ENCODE results near the gene GPR171.

Gene GPR171

DNA sequence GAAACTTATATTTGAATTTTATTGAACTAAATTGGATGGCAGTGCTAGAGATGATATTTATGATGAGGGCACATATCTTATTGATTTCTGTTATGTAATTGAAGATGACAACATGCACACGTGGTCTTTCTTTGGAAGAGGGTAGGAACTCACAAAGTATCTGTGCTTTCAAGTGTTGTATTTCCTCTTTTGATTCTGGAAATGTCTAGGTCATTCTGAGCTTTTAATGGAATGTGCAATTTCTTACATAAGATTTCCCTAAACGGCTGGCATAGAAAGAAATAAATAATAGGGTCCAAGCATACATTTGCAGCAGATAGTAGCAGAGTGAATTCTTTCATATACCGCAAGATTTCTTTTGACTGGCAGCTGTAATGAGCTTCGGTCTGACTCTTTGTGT lies 10.1 kb upstream of the GPR171 start:
- DNase-seq = no peak

- no peak for DNase-seq
These were observed 7.8 kb upstream of the GPR171 start for GRCh38 chr3:151210676-151211381.

- no peak for DNase-seq
These were observed 6.6 kb upstream of the GPR171 start for GRCh38 chr3:151209654-151210053.

DNA sequence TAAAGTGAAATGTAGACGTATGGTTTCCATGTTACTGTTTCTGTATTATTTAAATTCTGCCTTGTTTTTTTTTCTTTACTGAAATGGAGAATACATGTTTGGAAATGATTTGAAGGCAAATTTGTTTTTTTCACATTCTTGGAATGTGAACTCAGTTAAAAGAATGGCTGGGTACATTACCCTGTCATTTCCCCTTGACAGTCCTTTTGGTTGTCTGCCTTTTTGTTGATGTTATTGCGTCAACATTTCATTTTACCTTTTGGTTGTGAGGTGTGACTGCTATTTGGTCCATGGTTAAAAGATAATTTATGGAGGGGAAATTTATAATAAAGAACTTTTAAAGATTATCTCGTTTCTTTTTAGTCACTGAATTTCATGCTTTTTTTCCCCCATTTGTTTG lies 3.2 kb upstream of the GPR171 start:
- DNase-seq = no peak

GRCh38 chr3:151205482-151205881 lies 2.5 kb upstream of the GPR171 start:
- no peak for DNase-seq

DNA sequence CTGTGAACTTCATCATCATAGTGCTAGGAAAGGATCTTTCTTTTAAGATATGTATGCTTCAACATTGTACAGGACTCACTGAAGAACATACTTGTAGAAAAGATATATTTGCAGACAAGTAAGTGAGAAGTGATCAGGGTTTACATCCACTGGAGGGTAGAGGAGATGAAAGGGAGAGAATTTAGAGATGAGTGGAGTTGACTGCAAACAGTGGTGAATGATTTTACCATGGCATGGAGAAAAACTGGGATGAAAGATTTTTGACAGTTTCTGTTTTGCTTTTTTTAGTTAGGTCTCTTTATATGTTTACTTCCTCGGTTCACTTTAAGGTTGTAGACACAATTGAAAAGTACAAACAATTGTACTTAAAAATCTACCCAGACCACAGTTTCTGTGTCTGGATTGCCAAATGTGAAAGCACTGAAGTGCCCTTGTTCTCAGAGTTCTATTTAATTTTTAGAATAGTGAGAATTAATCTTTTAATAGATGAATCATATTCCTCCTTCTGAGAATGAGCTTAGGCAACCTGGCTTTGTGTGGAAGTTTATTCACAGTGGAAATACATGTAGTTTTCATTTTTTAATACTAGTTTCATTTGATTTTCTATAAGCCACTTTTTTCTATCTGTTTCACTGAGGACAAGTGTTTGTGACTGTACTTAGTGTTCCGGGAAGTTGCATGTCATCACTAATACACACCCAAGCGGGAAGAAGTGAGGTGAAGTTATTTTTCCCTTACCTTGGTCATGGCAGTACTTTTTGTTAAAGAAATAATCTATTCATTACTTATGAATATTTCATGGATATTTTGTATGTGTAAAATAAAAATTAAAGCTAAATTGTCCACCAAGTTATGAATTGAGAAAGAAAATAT lies 1.8 kb upstream of the GPR171 start:
- no peak for DNase-seq

DNA sequence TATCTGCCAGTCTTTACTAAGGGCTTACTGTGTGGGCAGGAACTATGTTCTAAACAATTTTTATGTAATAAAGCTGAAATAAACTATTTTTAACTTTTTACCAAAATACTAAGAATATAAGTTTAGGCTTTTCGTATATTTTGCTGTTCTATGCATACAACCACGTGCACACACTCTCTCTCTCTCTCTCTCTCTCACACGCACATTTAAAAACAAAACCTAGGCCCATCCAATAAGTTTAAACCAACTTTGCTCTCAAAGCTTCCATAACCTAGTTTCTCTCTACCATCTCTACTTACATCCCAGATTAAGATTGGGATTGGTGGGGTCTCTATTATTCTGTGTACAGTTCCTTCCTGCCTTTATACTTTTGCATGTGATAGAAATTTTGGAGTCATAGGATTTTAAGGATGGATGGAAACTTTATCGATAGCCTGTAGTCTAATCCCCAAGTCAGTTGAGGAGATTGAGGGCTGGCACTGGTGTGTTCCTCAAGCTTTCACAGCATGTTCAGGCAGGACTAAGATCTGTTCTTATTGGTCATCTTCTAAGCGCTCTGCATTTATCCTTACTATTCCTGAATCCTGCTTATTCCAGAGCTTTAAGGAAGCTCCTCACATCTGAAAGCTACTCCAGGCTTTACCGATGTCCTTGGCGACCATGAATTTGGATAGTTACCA lies 1.8 kb downstream of the GPR171 start:
- no peak for DNase-seq

GRCh38 chr3:151200586-151200985 lies 2.4 kb downstream of the GPR171 start:
- DNase-seq = no peak

DNA sequence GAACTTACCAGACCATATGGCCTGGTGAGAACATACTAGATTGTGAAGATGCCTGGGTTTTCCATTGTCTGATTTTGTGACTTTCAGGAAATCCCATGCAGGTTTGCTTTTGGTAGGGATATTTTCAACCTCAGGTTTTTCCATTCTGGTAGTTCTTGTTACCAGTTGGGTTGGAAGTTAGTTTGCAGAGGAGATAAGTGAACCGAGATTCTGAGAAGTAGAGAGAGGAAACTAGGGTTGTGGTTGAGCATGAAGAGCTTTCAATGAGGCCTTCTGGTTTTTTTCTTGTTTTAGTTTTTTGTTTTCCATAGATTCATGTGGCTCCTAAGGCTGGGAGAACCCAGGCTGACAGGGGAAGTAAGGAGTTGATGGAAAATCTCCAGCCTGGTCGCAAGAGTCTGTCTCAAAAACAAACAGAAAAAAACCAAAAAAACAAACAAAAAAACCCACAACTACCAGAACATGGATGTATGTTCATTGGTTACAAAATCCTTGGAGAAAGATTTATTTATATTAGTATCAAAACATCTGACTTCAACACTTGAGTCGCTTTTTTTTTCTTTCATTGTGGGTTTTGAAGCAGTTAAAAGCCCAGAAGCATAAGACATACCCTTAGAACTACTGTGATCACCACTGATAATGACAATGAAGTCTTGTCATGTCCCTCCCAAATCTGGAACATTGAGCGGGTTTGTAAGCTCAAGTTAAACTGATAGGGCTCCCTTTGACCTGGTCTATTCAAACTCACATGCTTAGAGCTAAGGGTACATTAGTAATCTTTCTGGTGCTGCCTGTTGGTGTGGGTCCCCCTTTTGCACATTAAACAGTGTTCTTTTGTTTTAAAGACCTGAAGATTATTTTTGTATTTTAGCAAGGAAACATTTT lies 3.2 kb downstream of the GPR171 start:
- DNase-seq = no peak

DNA sequence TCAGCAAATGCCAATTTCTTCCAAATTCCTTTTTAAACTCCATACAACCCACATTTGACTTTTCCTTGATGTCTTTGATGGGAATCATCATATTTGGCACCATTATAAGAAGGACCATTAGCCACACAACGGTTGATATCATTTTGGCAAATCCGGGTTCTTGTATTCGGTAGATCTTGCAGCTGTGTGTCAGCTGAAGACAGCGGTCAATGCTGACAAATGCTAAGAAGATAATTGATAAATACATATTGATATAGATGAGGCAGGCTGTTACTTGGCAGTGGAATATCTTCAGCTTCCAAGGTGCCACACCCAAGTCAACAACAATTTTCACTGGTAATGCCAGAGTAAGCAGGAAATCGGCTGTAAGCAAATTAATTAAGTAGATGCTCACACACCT lies 4.2 kb downstream of the GPR171 start:
- no peak for DNase-seq

- DNase-seq = no peak
These were observed 4.8 kb downstream of the GPR171 start for GRCh38 chr3:151197981-151198767.

DNA sequence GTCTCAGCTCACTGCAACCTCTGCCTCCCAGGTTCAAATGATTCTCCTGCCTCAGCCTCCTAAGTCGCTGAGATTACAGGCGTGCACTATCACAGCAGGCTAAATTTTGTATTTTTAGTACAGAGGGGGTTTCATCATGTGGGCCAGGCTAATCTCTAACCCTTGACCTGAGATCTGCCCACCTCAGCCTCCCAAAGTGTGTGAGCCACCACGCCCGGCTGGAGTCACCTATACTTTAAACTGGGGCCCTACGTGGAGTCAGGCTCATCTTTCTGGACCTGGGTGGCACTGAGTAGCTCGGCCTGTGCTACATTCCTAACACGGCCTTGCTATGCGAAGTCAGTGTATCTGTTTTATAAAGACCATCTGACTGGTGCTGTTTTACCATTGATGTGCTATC lies 5.8 kb downstream of the GPR171 start:
- DNase-seq = no peak

- no peak for DNase-seq
These were observed 6.6 kb downstream of the GPR171 start for GRCh38 chr3:151196434-151196833.

- DNase-seq = no peak
These were observed 7.2 kb downstream of the GPR171 start for GRCh38 chr3:151195826-151196225.

- no peak for DNase-seq
These were observed 10.5 kb downstream of the GPR171 start for GRCh38 chr3:151192545-151192944.

GRCh38 chr3:151191095-151191494 lies 11.9 kb downstream of the GPR171 start:
- DNase-seq = no peak

DNA sequence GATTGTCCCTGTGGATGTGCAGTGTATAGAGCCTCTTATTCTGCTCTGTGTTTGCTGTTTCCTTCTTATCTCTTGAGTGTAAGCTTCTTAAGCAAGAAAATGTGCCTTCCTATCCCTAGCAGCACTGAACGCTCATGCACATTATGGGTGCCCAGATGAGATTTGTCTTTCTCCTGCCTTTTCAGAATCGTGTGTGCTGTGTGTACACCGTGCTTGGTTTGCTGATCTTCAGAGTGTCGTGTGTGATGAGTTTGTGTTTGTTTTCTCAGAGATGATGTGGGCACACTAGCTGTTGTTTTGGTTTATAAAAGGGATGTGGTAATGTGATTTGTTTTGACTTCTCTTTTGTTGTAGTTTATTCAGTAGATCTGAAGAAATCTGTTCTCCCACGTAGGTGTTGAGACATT lies 19.7 kb downstream of the GPR171 start:
- DNase-seq = no peak

- no peak for DNase-seq
These were observed 20.5 kb downstream of the GPR171 start for GRCh38 chr3:151182349-151183079.

GRCh38 chr3:151178208-151178845 lies 24.7 kb downstream of the GPR171 start:
- no peak for DNase-seq

DNA sequence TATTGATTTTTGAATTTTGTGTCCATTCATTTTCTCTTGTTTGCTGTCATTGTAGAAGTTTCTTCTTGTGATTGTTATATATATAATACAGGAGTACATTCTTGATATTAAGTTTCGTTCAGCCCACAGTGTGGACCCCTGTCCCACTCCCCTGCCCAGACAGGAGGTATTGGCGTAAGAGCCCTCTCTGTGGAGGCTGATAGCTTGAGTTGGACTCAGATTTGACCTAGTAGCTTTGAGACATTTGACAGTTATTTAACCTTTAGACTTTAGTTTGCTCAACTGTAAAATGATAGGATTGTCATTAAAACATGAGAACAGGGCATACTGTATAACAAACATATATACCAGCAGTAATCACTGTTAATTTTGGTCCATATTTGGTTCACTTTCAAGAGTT lies 27.1 kb downstream of the GPR171 start:
- no peak for DNase-seq

- DNase-seq = no peak
These were observed 28.7 kb downstream of the GPR171 start for GRCh38 chr3:151174351-151174750.

Measured in activated T-cell treated with anti-CD3 and anti-CD28 coated beads, Interleukin-2, amount 50 U/mL, for 1 hour (primary cell).